HG02840 (cell line): ENCODE results near the gene GALR2.

Source experiments
- ATAC-seq: cut with Tn5 transposase; IDR thresholded peaks from one replicate; pipeline ENCODE4 v1.9.1; 2021; ENCODE audit warnings: mild to moderate bottlenecking, moderate library complexity, moderate number of reproducible peaks; ENCODE audit not compliant: unreplicated experiment, low FRiP score

Gene GALR2

GRCh38 chr17:76078860-76079534 lies 4.4 kb downstream of the GALR2 start, which contains the start of gene ZACN:
ZACN (plus strand) TSS chr17:76079182; CDS start chr17:76079265, 83 bp downstream.
- no peak for ATAC-seq

- no peak for ATAC-seq
Measured at GRCh38 chr17:76079535-76079955, 5.0 kb downstream of the GALR2 start.

- no peak for ATAC-seq
Measured at GRCh38 chr17:76079956-76080767, 5.6 kb downstream of the GALR2 start.

- no peak for ATAC-seq
Measured at GRCh38 chr17:76080768-76081287, 6.2 kb downstream of the GALR2 start.

- no peak for ATAC-seq
Measured at GRCh38 chr17:76081295-76082210, 7.0 kb downstream of the GALR2 start.

- no peak for ATAC-seq
Measured at GRCh38 chr17:76082326-76083251, 8.0 kb downstream of the GALR2 start.

GRCh38 chr17:76083536-76084182 lies 9.1 kb downstream of the GALR2 start:
- ATAC-seq: no peak

- no peak for ATAC-seq
Measured at GRCh38 chr17:76085066-76085730, 10.6 kb downstream of the GALR2 start.

- no peak for ATAC-seq
Measured at GRCh38 chr17:76085731-76086366, 11.3 kb downstream of the GALR2 start.

- no peak for ATAC-seq
Measured at GRCh38 chr17:76086384-76086783, 11.8 kb downstream of the GALR2 start.

- ATAC-seq: no peak
Measured at GRCh38 chr17:76087531-76087930, 12.9 kb downstream of the GALR2 start.

- ATAC-seq: no peak
Measured at GRCh38 chr17:76088041-76088867, 13.7 kb downstream of the GALR2 start.

- no peak for ATAC-seq
Measured at GRCh38 chr17:76088868-76089576, 14.4 kb downstream of the GALR2 start.

- ATAC-seq: no peak
Measured at GRCh38 chr17:76089680-76090516, 15.3 kb downstream of the GALR2 start.

GRCh38 chr17:76090517-76091129 lies 16.0 kb downstream of the GALR2 start:
- no peak for ATAC-seq
